NCI-H1436 treated with DMSO at 0.1 percent for 48 hours (cell line): ENCODE data around the gene TEPSIN.
A peak's percentile ranks its signal among the peaks of the same experiment; 100 is the strongest.

Experiments used
- DNase-seq: peaks from one replicate; lab custom pipeline; 2025; lab: John Stamatoyannopoulos, UW

TEPSIN gene

GRCh38 chr17:81238815-81239713, at the start of gene TEPSIN, which contains the start of gene NDUFAF8:
TEPSIN (minus strand) TSS chr17:81239055; CDS start chr17:81239033, 22 bp downstream.
NDUFAF8 (plus strand) TSS chr17:81239318; CDS start chr17:81239364, 46 bp downstream.
- DNase-seq: peak; percentile 100

GRCh38 chr17:81287741-81288430, 49.0 kb upstream of the TEPSIN start:
- DNase-seq: no peak

- DNase-seq: no peak
These were observed 48.3 kb upstream of the TEPSIN start for GRCh38 chr17:81287152-81287551.

- no peak for DNase-seq
These were observed 47.8 kb upstream of the TEPSIN start for GRCh38 chr17:81286491-81287145.

- no peak for DNase-seq
These were observed 47.0 kb upstream of the TEPSIN start for GRCh38 chr17:81285894-81286293.

- DNase-seq: no peak
These were observed 46.5 kb upstream of the TEPSIN start for GRCh38 chr17:81285179-81285878.

- no peak for DNase-seq
These were observed 44.0 kb upstream of the TEPSIN start for GRCh38 chr17:81282876-81283275.

- no peak for DNase-seq
These were observed 43.3 kb upstream of the TEPSIN start for GRCh38 chr17:81282141-81282540.

- DNase-seq: no peak
These were observed 41.7 kb upstream of the TEPSIN start for GRCh38 chr17:81280571-81280970.

- DNase-seq: no peak
These were observed 40.7 kb upstream of the TEPSIN start for GRCh38 chr17:81279278-81280275.

GRCh38 chr17:81278831-81279230, 40.0 kb upstream of the TEPSIN start:
- no peak for DNase-seq

- no peak for DNase-seq
These were observed 39.3 kb upstream of the TEPSIN start for GRCh38 chr17:81277946-81278693.

GRCh38 chr17:81277421-81277820, 38.6 kb upstream of the TEPSIN start:
- no peak for DNase-seq

GRCh38 chr17:81276781-81277180, 37.9 kb upstream of the TEPSIN start:
- no peak for DNase-seq

- DNase-seq: no peak
These were observed 35.6 kb upstream of the TEPSIN start for GRCh38 chr17:81274471-81274855.

GRCh38 chr17:81273698-81274470, 35.0 kb upstream of the TEPSIN start:
- no peak for DNase-seq

- DNase-seq: no peak
These were observed 33.8 kb upstream of the TEPSIN start for GRCh38 chr17:81272616-81273015.

- DNase-seq: no peak
These were observed 32.4 kb upstream of the TEPSIN start for GRCh38 chr17:81271226-81271625.

GRCh38 chr17:81270279-81270678, 31.4 kb upstream of the TEPSIN start:
- DNase-seq: no peak
